Measurements from ENCODE around the gene TEDC1. TPM values are rescaled to one million over a fixed set of nuclear protein-coding genes. Genes with fewer than 3 reads are reported as not detected.

Gene TEDC1
- polyA plus RNA-seq, 1 donor from 2014 or later, result 11.8 TPM

- Mint-ChIP-seq H3K27ac (peak overlapping the region in 1 of 3 donors; percentile 97), H3K9me3 (no peaks in the 10 kb centered on the region), H3K4me3 (peak overlapping the region in 3 of 4 donors; percentile 68 to 86 (median 78)), H3K4me1 (peaks cover 10 to 18% (median 12%) of the 10 kb centered on the region in 3 donors), H3K27me3 (peaks cover 7% of the 10 kb centered on the region), H3K36me3 (no peaks in the 10 kb centered on the region)
Observed at GRCh38 chr14:105476097-105476830, 14.8 kb upstream of the TEDC1 start.

GRCh38 chr14:105476831-105477659 lies 14.0 kb upstream of the TEDC1 start:
- Mint-ChIP-seq H3K36me3 (no peaks in the 10 kb centered on the region), H3K4me1 (peaks cover 15 to 20% (median 17%) of the 10 kb centered on the region in 3 donors), H3K4me3 (peak overlapping the region; percentile 38 to 86 (median 64)), H3K27me3 (peaks cover 7% of the 10 kb centered on the region), H3K9me3 (no peaks in the 10 kb centered on the region), H3K27ac (peak overlapping the region in 2 of 3 donors; percentile 84 to 97)

GRCh38 chr14:105477660-105478397 lies 13.2 kb upstream of the TEDC1 start:
- H3K36me3 Mint-ChIP-seq, result no peaks in the 10 kb centered on the region
- peaks cover 17 to 27% (median 21%) of the 10 kb centered on the region in 3 donors for H3K4me1 Mint-ChIP-seq
- H3K27ac Mint-ChIP-seq, result peak overlapping the region in 2 of 3 donors; percentile 84 to 97
- H3K27me3 Mint-ChIP-seq, result peaks cover 7% of the 10 kb centered on the region
- peak overlapping the region in 3 of 4 donors; percentile 71 to 78 (median 72) for H3K4me3 Mint-ChIP-seq
- H3K9me3 Mint-ChIP-seq, result no peaks in the 10 kb centered on the region

- H3K27ac Mint-ChIP-seq, result peak overlapping the region in 1 of 3 donors; percentile 100
- no peaks in the 10 kb centered on the region for H3K36me3 Mint-ChIP-seq
- H3K4me1 Mint-ChIP-seq, result peaks cover 17 to 27% (median 21%) of the 10 kb centered on the region in 3 donors
- H3K9me3 Mint-ChIP-seq, result no peaks in the 10 kb centered on the region
- H3K4me3 Mint-ChIP-seq, result no peak overlapping the region
- peaks cover 7% of the 10 kb centered on the region for H3K27me3 Mint-ChIP-seq
Observed at GRCh38 chr14:105478398-105479251, 12.4 kb upstream of the TEDC1 start.

- Mint-ChIP-seq H3K36me3 (no peaks in the 10 kb centered on the region), H3K27ac (peak overlapping the region; percentile 59 to 100 (median 100)), H3K27me3 (peaks cover 7% of the 10 kb centered on the region), H3K9me3 (no peaks in the 10 kb centered on the region), H3K4me1 (peaks cover 17 to 31% (median 24%) of the 10 kb centered on the region in 3 donors), H3K4me3 (peak overlapping the region; percentile 45 to 92 (median 72))
Observed at GRCh38 chr14:105479431-105480158, 11.5 kb upstream of the TEDC1 start.

- H3K27ac Mint-ChIP-seq, result peak overlapping the region; percentile 99 to 100 (median 100)
- H3K4me3 Mint-ChIP-seq, result peak overlapping the region in 3 of 4 donors; percentile 38 to 92 (median 79)
- no peaks in the 10 kb centered on the region for H3K36me3 Mint-ChIP-seq
- H3K27me3 Mint-ChIP-seq, result peaks cover 7% of the 10 kb centered on the region
- H3K4me1 Mint-ChIP-seq, result peaks cover 17 to 34% (median 25%) of the 10 kb centered on the region in 3 donors
- no peaks in the 10 kb centered on the region for H3K9me3 Mint-ChIP-seq
Observed at GRCh38 chr14:105480199-105480746, 10.8 kb upstream of the TEDC1 start.

- H3K36me3 Mint-ChIP-seq, result no peaks in the 10 kb centered on the region
- H3K4me3 Mint-ChIP-seq, result peak overlapping the region; percentile 78 to 93 (median 92)
- no peaks in the 10 kb centered on the region for H3K9me3 Mint-ChIP-seq
- H3K27me3 Mint-ChIP-seq, result peaks cover 3% of the 10 kb centered on the region
- H3K27ac Mint-ChIP-seq, result peak overlapping the region; percentile 99 to 100 (median 100)
- H3K4me1 Mint-ChIP-seq, result peaks cover 17 to 38% (median 27%) of the 10 kb centered on the region in 3 donors
Observed at GRCh38 chr14:105480807-105481801, 9.9 kb upstream of the TEDC1 start.

GRCh38 chr14:105481886-105482457 lies 9.1 kb upstream of the TEDC1 start:
- H3K36me3 Mint-ChIP-seq, result no peaks in the 10 kb centered on the region
- H3K27me3 Mint-ChIP-seq, result peaks cover 3% of the 10 kb centered on the region
- no peaks in the 10 kb centered on the region for H3K9me3 Mint-ChIP-seq
- H3K4me1 Mint-ChIP-seq, result peaks cover 17 to 36% (median 28%) of the 10 kb centered on the region in 3 donors
- H3K4me3 Mint-ChIP-seq, result peak overlapping the region; percentile 78 to 92 (median 92)
- H3K27ac Mint-ChIP-seq, result peak overlapping the region; percentile 99 to 100 (median 100)

- no peaks in the 10 kb centered on the region for H3K27me3 Mint-ChIP-seq
- H3K4me3 Mint-ChIP-seq, result peak overlapping the region in 3 of 4 donors; percentile 91 to 92 (median 92)
- no peaks in the 10 kb centered on the region for H3K36me3 Mint-ChIP-seq
- peak overlapping the region; percentile 99 to 100 (median 100) for H3K27ac Mint-ChIP-seq
- no peaks in the 10 kb centered on the region for H3K9me3 Mint-ChIP-seq
- peaks cover 17 to 31% (median 26%) of the 10 kb centered on the region in 3 donors for H3K4me1 Mint-ChIP-seq
Observed at GRCh38 chr14:105482486-105483110, 8.4 kb upstream of the TEDC1 start.

- H3K4me1 Mint-ChIP-seq, result peaks cover 17 to 31% (median 29%) of the 10 kb centered on the region in 3 donors
- peak overlapping the region; percentile 85 to 100 (median 100) for H3K27ac Mint-ChIP-seq
- H3K27me3 Mint-ChIP-seq, result no peaks in the 10 kb centered on the region
- no peaks in the 10 kb centered on the region for H3K9me3 Mint-ChIP-seq
- H3K4me3 Mint-ChIP-seq, result peak overlapping the region in 1 of 4 donors; percentile 27
- peaks cover under 1% of the 10 kb centered on the region for H3K36me3 Mint-ChIP-seq
Observed at GRCh38 chr14:105483300-105484068, 7.6 kb upstream of the TEDC1 start.
